WTC11 (cell line): ENCODE measurements around the gene PTPRN2. TPM values are rescaled to one million over a fixed set of nuclear protein-coding genes. Genes with fewer than 3 reads are reported as not detected.

ENCODE experiments used
- ATAC-seq: fragments of 200-7000 bp; cut with Tn5 transposase; 2 replicates; pipeline ENCODE4 v1.10.0; 2021; ENCODE audit warnings: mild to moderate bottlenecking, moderate library complexity
- CTCF ChIA-PET: fragments of 300-600 bp; sonication (Branson Sonifier 250); formaldehyde crosslinking; loops from one replicate; lab custom pipeline; 2021; ENCODE audit warnings: antibody characterized with exemption; lab: Charles Lee
- POLR2A ChIA-PET: fragments of 350-600 bp; sonication (Branson Sonifier 250); formaldehyde crosslinking; loops from one replicate; lab custom pipeline; 2021; ENCODE audit warnings: antibody characterized with exemption; lab: Charles Lee
- DNase-seq: peaks from one replicate; pipeline ENCODE4 v3.0.0; 2021; ENCODE audit warnings: low spot score
- H3K27ac Mint-ChIP-seq: 2 replicates; pipeline ENCODE4 v1.8.0; 2021; ENCODE audit warnings: mixed read lengths
- H3K27me3 Mint-ChIP-seq: 2 replicates; pipeline ENCODE4 v1.8.0; 2021; ENCODE audit warnings: low read depth, mild to moderate bottlenecking, moderate library complexity, mixed read lengths
- H3K36me3 Mint-ChIP-seq: 2 replicates; pipeline ENCODE4 v1.8.0; 2021; ENCODE audit warnings: mixed read lengths
- H3K4me1 Mint-ChIP-seq: 2 replicates; pipeline ENCODE4 v1.8.0; 2022; ENCODE audit warnings: mixed read lengths
- H3K4me3 Mint-ChIP-seq: 2 replicates; pipeline ENCODE4 v1.8.0; 2021; ENCODE audit warnings: mild to moderate bottlenecking, moderate library complexity, mixed read lengths
- H3K9me3 Mint-ChIP-seq: 2 replicates; pipeline ENCODE4 v1.8.0; 2021; ENCODE audit warnings: mixed read lengths
- CTCF ChIP-seq: fragments of 200-600 bp; IDR thresholded peaks from 2 replicates; pipeline ENCODE4 v1.8.0; 2022; ENCODE audit warnings: antibody characterized with exemption
- ETV6 ChIP-seq: sonication (generic); formaldehyde crosslinking; IDR thresholded peaks from 2 replicates; pipeline ENCODE4 v1.8.1; 2022; ENCODE audit warnings: mild to moderate bottlenecking, missing genetic modification reagents
- IRF1 ChIP-seq: sonication (generic); formaldehyde crosslinking; IDR thresholded peaks from 2 replicates; pipeline ENCODE4 v1.8.0; 2023; ENCODE audit warnings: missing genetic modification reagents
- MAX ChIP-seq: sonication (generic); formaldehyde crosslinking; IDR thresholded peaks from 2 replicates; pipeline ENCODE4 v1.8.0; 2022; ENCODE audit warnings: mild to moderate bottlenecking, missing genetic modification reagents
- NFE2L1 ChIP-seq: sonication (generic); formaldehyde crosslinking; IDR thresholded peaks from 2 replicates; pipeline ENCODE4 v1.8.1; 2023; ENCODE audit warnings: missing genetic modification reagents
- NR3C1 ChIP-seq: sonication (generic); formaldehyde crosslinking; conservative IDR thresholded peaks from 2 replicates; pipeline ENCODE4 v1.8.1; 2023; ENCODE audit warnings: low read depth, mild to moderate bottlenecking, missing genetic modification reagents
- PRRX2 ChIP-seq: fragments of 250-450 bp; sonication (Bioruptor Pico); IDR thresholded peaks from 2 replicates; pipeline ENCODE4 v1.8.0; 2021; ENCODE audit warnings: mild to moderate bottlenecking
- RORB ChIP-seq: fragments of 250-450 bp; sonication (Bioruptor Pico); IDR thresholded peaks from 2 replicates; pipeline ENCODE4 v1.9.0; 2021; ENCODE audit warnings: mild to moderate bottlenecking
- SOX15 ChIP-seq: fragments of 250-450 bp; sonication (Bioruptor Pico); IDR thresholded peaks from 2 replicates; pipeline ENCODE4 v1.9.0; 2021; ENCODE audit warnings: mild to moderate bottlenecking
- SP1 ChIP-seq: sonication (generic); formaldehyde crosslinking; conservative IDR thresholded peaks from 2 replicates; pipeline ENCODE4 v1.8.1; 2022; ENCODE audit warnings: missing genetic modification reagents
- TCF7 ChIP-seq: sonication (generic); formaldehyde crosslinking; IDR thresholded peaks from 2 replicates; pipeline ENCODE4 v1.8.0; 2022; ENCODE audit warnings: mild to moderate bottlenecking, low read depth, missing genetic modification reagents, moderate library complexity
- ZNF232 ChIP-seq: sonication (generic); formaldehyde crosslinking; IDR thresholded peaks from 2 replicates; pipeline ENCODE4 v1.8.0; 2022; ENCODE audit warnings: mild to moderate bottlenecking, missing genetic modification reagents
- ZNF416 ChIP-seq: fragments of 250-450 bp; sonication (Bioruptor Pico); IDR thresholded peaks from 2 replicates; pipeline ENCODE4 v1.9.0; 2021; ENCODE audit warnings: mild to moderate bottlenecking, inconsistent platforms
- ZNF423 ChIP-seq: fragments of 250-450 bp; sonication (Bioruptor Pico); IDR thresholded peaks from 2 replicates; pipeline ENCODE4 v2.1.2; 2022; ENCODE audit warnings: mild to moderate bottlenecking, moderate library complexity
- total RNA-seq: library from RNA; stranded (reverse); gene quantifications from 3 replicates; pipeline ENCODE4 v1.2.3, GENCODE V29; 2021
- TF ChIP-seq, protein P1 (sequence below): sonication (generic); formaldehyde crosslinking; IDR thresholded peaks from 2 replicates; pipeline ENCODE4 v1.8.1; 2022; ENCODE audit warnings: mild to moderate bottlenecking, missing genetic modification reagents, moderate library complexity, borderline replicate concordance
- TF ChIP-seq, protein P2 (sequence below): sonication (generic); formaldehyde crosslinking; IDR thresholded peaks from 2 replicates; pipeline ENCODE4 v1.8.0; 2022; ENCODE audit warnings: mild to moderate bottlenecking, missing genetic modification reagents
- TF ChIP-seq, protein P3 (sequence below): sonication (generic); formaldehyde crosslinking; IDR thresholded peaks from 2 replicates; pipeline ENCODE4 v1.8.1; 2023; ENCODE audit warnings: mild to moderate bottlenecking, missing genetic modification reagents, borderline replicate concordance

PTPRN2 gene
- total RNA-seq, 1 experiment from 2014 or later: 4.7 TPM

DNA sequence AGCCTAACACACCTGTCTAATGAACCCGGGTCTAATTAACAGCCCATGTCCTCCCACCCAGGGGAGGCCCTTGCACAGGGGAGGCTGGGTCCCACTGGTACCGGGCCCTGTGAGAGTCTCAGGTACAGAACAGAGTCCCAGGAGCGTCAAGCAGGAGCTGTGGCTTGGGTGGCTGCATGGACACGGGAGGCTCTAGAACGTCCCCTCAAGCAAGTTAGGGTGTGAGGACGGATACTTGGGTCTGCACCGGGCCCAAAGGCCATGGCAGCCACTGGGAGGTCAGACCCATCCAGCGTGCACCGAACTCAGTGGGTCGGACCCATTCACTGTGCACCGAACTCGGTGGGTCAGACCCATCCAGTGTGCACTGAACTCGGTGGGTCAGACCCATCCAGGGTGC, 941.1 kb downstream of the PTPRN2 start:
- peaks cover 20% of the 10 kb centered on the region for H3K36me3 Mint-ChIP-seq
- H3K4me3 Mint-ChIP-seq: no peak overlapping the region
- CTCF ChIA-PET: no interaction called here
- TF ChIP-seq PRRX2 (CRISPR knock-in tag) (no peak), ETV6 (CRISPR knock-in tag) (no peak), TCF7 (CRISPR knock-in tag) (no peak), SOX15 (CRISPR knock-in tag) (no peak), MAX (no peak), ZNF232 (CRISPR knock-in tag) (no peak), NFE2L1 (CRISPR knock-in tag) (no peak), ZNF416 (CRISPR knock-in tag) (no peak), RORB (CRISPR knock-in tag) (no peak)
- TF ChIP-seq, protein P1, sequence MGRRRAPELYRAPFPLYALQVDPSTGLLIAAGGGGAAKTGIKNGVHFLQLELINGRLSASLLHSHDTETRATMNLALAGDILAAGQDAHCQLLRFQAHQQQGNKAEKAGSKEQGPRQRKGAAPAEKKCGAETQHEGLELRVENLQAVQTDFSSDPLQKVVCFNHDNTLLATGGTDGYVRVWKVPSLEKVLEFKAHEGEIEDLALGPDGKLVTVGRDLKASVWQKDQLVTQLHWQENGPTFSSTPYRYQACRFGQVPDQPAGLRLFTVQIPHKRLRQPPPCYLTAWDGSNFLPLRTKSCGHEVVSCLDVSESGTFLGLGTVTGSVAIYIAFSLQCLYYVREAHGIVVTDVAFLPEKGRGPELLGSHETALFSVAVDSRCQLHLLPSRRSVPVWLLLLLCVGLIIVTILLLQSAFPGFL (CRISPR knock-in tag): no peak
- TF ChIP-seq, protein P2, sequence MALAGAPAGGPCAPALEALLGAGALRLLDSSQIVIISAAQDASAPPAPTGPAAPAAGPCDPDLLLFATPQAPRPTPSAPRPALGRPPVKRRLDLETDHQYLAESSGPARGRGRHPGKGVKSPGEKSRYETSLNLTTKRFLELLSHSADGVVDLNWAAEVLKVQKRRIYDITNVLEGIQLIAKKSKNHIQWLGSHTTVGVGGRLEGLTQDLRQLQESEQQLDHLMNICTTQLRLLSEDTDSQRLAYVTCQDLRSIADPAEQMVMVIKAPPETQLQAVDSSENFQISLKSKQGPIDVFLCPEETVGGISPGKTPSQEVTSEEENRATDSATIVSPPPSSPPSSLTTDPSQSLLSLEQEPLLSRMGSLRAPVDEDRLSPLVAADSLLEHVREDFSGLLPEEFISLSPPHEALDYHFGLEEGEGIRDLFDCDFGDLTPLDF (CRISPR knock-in tag): no peak
- TF ChIP-seq, protein P3, sequence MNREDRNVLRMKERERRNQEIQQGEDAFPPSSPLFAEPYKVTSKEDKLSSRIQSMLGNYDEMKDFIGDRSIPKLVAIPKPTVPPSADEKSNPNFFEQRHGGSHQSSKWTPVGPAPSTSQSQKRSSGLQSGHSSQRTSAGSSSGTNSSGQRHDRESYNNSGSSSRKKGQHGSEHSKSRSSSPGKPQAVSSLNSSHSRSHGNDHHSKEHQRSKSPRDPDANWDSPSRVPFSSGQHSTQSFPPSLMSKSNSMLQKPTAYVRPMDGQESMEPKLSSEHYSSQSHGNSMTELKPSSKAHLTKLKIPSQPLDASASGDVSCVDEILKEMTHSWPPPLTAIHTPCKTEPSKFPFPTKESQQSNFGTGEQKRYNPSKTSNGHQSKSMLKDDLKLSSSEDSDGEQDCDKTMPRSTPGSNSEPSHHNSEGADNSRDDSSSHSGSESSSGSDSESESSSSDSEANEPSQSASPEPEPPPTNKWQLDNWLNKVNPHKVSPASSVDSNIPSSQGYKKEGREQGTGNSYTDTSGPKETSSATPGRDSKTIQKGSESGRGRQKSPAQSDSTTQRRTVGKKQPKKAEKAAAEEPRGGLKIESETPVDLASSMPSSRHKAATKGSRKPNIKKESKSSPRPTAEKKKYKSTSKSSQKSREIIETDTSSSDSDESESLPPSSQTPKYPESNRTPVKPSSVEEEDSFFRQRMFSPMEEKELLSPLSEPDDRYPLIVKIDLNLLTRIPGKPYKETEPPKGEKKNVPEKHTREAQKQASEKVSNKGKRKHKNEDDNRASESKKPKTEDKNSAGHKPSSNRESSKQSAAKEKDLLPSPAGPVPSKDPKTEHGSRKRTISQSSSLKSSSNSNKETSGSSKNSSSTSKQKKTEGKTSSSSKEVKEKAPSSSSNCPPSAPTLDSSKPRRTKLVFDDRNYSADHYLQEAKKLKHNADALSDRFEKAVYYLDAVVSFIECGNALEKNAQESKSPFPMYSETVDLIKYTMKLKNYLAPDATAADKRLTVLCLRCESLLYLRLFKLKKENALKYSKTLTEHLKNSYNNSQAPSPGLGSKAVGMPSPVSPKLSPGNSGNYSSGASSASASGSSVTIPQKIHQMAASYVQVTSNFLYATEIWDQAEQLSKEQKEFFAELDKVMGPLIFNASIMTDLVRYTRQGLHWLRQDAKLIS (CRISPR knock-in tag): no peak
- no peaks in the 10 kb centered on the region for H3K4me1 Mint-ChIP-seq
- DNase-seq (no peak), ATAC-seq (no peak)
- H3K9me3 Mint-ChIP-seq: peaks cover 23% of the 10 kb centered on the region
- no peaks in the 10 kb centered on the region; the same call in 1 of the 2 replicates for H3K27me3 Mint-ChIP-seq
- no peak overlapping the region for H3K27ac Mint-ChIP-seq
- POLR2A ChIA-PET: no interaction called here

- TF ChIP-seq NR3C1 (CRISPR knock-in tag) (no peak), SP1 (CRISPR knock-in tag) (no peak)
- Mint-ChIP-seq H3K27me3 (peaks cover 3% of the 10 kb centered on the region; the same call in 1 of the 2 replicates), H3K4me1 (no peaks in the 10 kb centered on the region), H3K36me3 (peaks cover 23% of the 10 kb centered on the region), H3K9me3 (peaks cover 26% of the 10 kb centered on the region), H3K27ac (no peak overlapping the region), H3K4me3 (no peak overlapping the region)
- ChIA-PET POLR2A (no interaction called here), CTCF (no interaction called here)
- ATAC-seq (no peak), DNase-seq (no peak)
Observed at GRCh38 chr7:157645539-157645938, 942.1 kb downstream of the PTPRN2 start.

- ATAC-seq (no peak), DNase-seq (no peak)
- Mint-ChIP-seq H3K36me3 (peaks cover 27% of the 10 kb centered on the region), H3K27me3 (peaks cover 6% of the 10 kb centered on the region), H3K9me3 (peaks cover 32% of the 10 kb centered on the region), H3K27ac (no peak overlapping the region), H3K4me3 (no peak overlapping the region), H3K4me1 (no peaks in the 10 kb centered on the region)
- ChIA-PET POLR2A (no interaction called here), CTCF (no interaction called here)
- TF ChIP-seq IRF1 (CRISPR knock-in tag): no peak
- TF ChIP-seq ZNF423 (CRISPR knock-in tag): no peak
- TF ChIP-seq CTCF: no peak
Observed at GRCh38 chr7:157644946-157645345, 942.7 kb downstream of the PTPRN2 start.
